ENCODE results near the gene PLEKHA8.
A peak's percentile ranks its signal among the peaks of the same experiment; 100 is the strongest.

PLEKHA8 gene

GRCh38 chr7:30166841-30167235 lies 138.6 kb downstream of the PLEKHA8 start:
- peak overlapping the region; percentile 62 for H3K27ac ChIP-seq
- TF ChIP-seq, protein P1, sequence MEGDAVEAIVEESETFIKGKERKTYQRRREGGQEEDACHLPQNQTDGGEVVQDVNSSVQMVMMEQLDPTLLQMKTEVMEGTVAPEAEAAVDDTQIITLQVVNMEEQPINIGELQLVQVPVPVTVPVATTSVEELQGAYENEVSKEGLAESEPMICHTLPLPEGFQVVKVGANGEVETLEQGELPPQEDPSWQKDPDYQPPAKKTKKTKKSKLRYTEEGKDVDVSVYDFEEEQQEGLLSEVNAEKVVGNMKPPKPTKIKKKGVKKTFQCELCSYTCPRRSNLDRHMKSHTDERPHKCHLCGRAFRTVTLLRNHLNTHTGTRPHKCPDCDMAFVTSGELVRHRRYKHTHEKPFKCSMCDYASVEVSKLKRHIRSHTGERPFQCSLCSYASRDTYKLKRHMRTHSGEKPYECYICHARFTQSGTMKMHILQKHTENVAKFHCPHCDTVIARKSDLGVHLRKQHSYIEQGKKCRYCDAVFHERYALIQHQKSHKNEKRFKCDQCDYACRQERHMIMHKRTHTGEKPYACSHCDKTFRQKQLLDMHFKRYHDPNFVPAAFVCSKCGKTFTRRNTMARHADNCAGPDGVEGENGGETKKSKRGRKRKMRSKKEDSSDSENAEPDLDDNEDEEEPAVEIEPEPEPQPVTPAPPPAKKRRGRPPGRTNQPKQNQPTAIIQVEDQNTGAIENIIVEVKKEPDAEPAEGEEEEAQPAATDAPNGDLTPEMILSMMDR (conservative IDR thresholded peaks at IDR 0.05) = no peak

DNA sequence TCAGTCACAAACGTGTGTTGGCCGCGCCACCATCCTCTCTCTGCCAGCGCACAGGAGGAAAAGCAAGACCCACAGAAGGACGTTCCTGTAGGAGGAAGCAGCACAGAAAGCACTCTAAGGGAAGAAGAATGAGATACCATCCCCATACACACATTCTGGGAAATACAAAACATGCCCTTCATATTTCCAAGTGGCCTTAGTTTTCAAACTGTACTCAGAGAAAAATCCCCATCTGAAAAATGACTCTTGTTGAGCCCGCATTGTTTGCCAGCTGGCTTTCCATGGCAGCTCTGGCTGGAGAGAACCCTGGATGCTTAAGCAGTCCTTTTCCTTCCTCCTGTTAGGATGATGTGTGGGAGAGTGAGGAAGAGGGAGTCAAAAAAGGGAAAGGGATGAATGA lies 139.7 kb downstream of the PLEKHA8 start:
- no peak overlapping the region for H3K27ac ChIP-seq
- TF ChIP-seq, protein P1 (conservative IDR thresholded peaks at IDR 0.05) = no peak

- H3K27ac ChIP-seq = no peak overlapping the region
- TF ChIP-seq, protein P1 (conservative IDR thresholded peaks at IDR 0.05) = no peak
Observed at GRCh38 chr7:30168835-30169573, 140.8 kb downstream of the PLEKHA8 start.

GRCh38 chr7:30169579-30169978 lies 141.4 kb downstream of the PLEKHA8 start:
- TF ChIP-seq, protein P1 (conservative IDR thresholded peaks at IDR 0.05) = no peak
- H3K27ac ChIP-seq = no peak overlapping the region

DNA sequence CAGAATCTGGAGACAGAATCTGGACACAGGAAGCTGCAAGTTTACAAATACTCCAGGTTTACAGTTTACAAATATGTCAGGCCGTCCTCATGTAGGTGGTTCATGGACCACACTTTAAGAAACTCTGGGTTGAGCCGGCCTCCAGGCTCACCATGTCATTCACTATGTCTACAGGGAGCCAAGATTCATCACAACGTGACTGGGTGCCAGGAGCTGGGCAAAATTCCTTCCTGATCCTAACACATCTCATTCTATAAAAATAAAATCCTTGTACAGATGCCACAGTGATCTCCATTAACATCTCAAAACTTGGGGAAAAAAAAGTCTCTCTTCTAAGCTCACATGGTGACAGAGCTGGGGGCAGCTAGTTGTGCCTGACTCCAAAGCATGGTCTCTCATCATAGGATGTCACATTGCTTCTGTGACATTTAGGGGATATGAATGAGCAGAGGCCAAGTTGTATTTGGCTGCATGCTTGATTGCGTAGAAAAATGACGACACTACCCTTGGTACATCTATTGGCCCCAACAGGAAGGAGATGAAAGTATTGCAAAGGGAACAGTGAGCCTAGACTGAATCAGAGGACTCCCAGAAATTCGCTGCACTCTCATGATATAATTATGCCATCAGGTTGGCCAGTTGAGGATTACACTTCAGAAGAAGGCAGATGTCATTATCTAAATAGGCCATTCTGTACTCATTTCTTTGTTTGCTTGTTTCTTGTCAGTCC lies 142.4 kb downstream of the PLEKHA8 start:
- TF ChIP-seq, protein P1 (conservative IDR thresholded peaks at IDR 0.05) = no peak
- no peak overlapping the region for H3K27ac ChIP-seq

- no peak overlapping the region for H3K27ac ChIP-seq
Observed at GRCh38 chr7:30171766-30172447, 143.7 kb downstream of the PLEKHA8 start.

More at GRCh38 chr7:30171766-30172447, 143.7 kb downstream of the PLEKHA8 start:
- TF ChIP-seq, protein P1 (conservative IDR thresholded peaks at IDR 0.05) = no peak

Measured in VCaP (cell line).